Heart left ventricle (tissue), 16 donors: ENCODE measurements around the gene GAREM1. TPM values are rescaled to one million over a fixed set of nuclear protein-coding genes. Genes with fewer than 3 reads are reported as not detected.

Experiments
- ATAC-seq, 4 donors: fragments of 200-7000 bp; cut with Tn5 transposase; one replicate each; pipeline ENCODE4 v1.9.1; 2020 to 2022; ENCODE audit warnings: moderate library complexity in 4 of 4, mild to moderate bottlenecking in 3 of 4, moderate number of reproducible peaks in 1 of 4
- DNase-seq, 5 donors: peaks; one replicate each; pipeline ENCODE4 v3.0.0-alpha.2; 2020
- H3K27ac ChIP-seq, 12 donors: fragments of 200-600 bp; sonication (generic) in 4 of 12; one replicate each; pipeline versions ENCODE4 v1.5.0 to v1.8.0; 2016 to 2022; ENCODE audit warnings: mild to moderate bottlenecking in 2 of 12
- H3K27me3 ChIP-seq, 9 donors: fragments of 200-600 bp; sonication (generic) in 2 of 9; one replicate each; pipeline versions ENCODE4 v1.5.1 to v1.8.0; 2016 to 2022; ENCODE audit warnings: mild to moderate bottlenecking in 3 of 9
- H3K36me3 ChIP-seq, 9 donors: fragments of 200-600 bp; sonication (generic) in 2 of 9; one replicate each; pipeline versions ENCODE4 v1.5.0 to v1.8.0; 2018 to 2022; ENCODE audit warnings: mild to moderate bottlenecking in 2 of 9
- H3K4me1 ChIP-seq, 12 donors: fragments of 200-600 bp; sonication (generic) in 4 of 12; one replicate each; pipeline versions ENCODE4 v1.5.0 to v1.8.0; 2016 to 2022; ENCODE audit warnings: mild to moderate bottlenecking in 3 of 12
- H3K4me3 ChIP-seq, 12 donors: fragments of 200-600 bp; sonication (generic) in 4 of 12; one replicate each; pipeline versions ENCODE4 v1.5.0 to v1.8.0; 2017 to 2022; ENCODE audit warnings: mild to moderate bottlenecking in 9 of 12, moderate library complexity in 4 of 12
- H3K9me3 ChIP-seq, 12 donors: fragments of 200-600 bp; sonication (generic) in 4 of 12; one replicate each; pipeline versions ENCODE4 v1.5.0 to v1.8.0; 2016 to 2022; ENCODE audit warnings: mild to moderate bottlenecking in 1 of 12
- POLR2A ChIP-seq, 2 donors: fragments of 450-650 bp; IDR thresholded peaks; one replicate each; pipeline ENCODE4 v1.6.1; 2017; ENCODE audit warnings: antibody characterized with exemption in 2 of 2, mild to moderate bottlenecking in 2 of 2, moderate library complexity in 2 of 2
- whole genome bisulfite sequencing, 4 donors: extraction: QIAGEN DNeasy Blood & Tissue Kit in 2 of 4; methylation state at CpG; one replicate each; pipeline versions ENCODE4 v1.1.5 to v1.1.7; 2013 to 2018; 5-methylcytosine and 5-hydroxymethylcytosine counted together
- intact Hi-C, 10 donors: fragments of 100-400 bp; cut with DNase I; formaldehyde crosslinking; loops; one replicate each; pipeline versions ENCODE4 v1.11.1 to v1.14.2; 2022
- polyA plus RNA-seq, 2 donors: library from polyadenylated mRNA; stranded (reverse); fragments of 200-250 nt; gene quantifications; one replicate each; pipeline ENCODE4 v1.2.3, GENCODE V29; 2013
- total RNA-seq, 9 donors: library from RNA; depleted of rRNA in 2 of 9; stranded (reverse); fragments of >200 nt in 2 of 9; fragmentation: NEBNext Ultra II Directional in 3 of 9; extraction: Animal tissue kit (Norgen Biotek cat#: 25700) in 3 of 9; gene quantifications; one replicate each; pipeline versions ENCODE4 v1.1.0 to v1.2.4, GENCODE V29; 2016 to 2023
- TF ChIP-seq, protein P1 (sequence below), 12 donors: fragments of 200-600 bp; sonication (generic) in 4 of 12; IDR thresholded peaks; one replicate each; pipeline versions ENCODE4 v1.5.0 to v1.8.0; 2018 to 2022; ENCODE audit warnings: antibody characterized with exemption in 12 of 12, mild to moderate bottlenecking in 5 of 12
- donor health status: ischemic (EF 13 %, LVEDD 7.1; RV severe dilation, severe dysfunction).
- donor health status: healthy with polysubstance abuse.
- donor health status: DM: no; HTN: yes; CAD: no.
- donor health status: DM: no; HTN: no; CAD: no.
- donor health status: ischemic (EF 25% LVEDD 6.9; RV normal size, moderate dysfunction).
- donor health status: ischemic (EF 25% LVEDD 5.7; RV mildly dilated, moderate dysfunction).
- donor health status: healthy.
- donor health status: DM: yes; HTN: yes; CAD: no.
- donor health status: ischemic (EF 35%, LVEDD 5.7; RV mildly dilated, moderate dysfunction).
- donor health status: nonischemic (EF 11% LVEDD 7.7; RV severe dilation, severe dysfunction).
- donor health status: DM: yes; HTN: yes; CAD: no.
- donor health status: PGD.
- donor health status: ischemic (EF 29% LVEDD 5.4; RV normal size, mild dysfunction).
- donor health status: nonischemic (EF 23%, LVEDD 6.1; RV moderate dilation, normal function).

Gene GAREM1
- total and polyA plus RNA-seq, 11 donors: 1.8 to 28.8 (median 13.0) TPM

DNA sequence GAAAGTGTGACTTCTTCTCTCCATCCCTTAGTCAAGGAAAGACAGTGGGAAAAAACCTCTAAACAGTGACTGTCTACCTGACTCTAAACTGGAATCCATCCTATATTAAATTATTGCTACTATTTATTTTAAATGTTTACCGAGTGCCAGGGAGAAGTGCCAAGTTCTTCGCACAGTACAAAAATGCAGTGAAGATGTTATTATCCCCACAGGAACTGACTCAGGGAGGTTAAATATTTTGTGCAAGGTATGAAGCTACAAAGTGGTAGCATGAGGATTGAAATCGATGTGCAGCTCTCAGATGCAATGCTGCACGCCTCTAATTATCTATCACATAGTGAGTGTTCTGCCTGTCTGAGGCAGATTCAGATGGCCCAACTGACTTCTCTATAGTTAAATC lies 189.8 kb downstream of the GAREM1 start:
- peaks cover 0 to 29% (median 7%) of the 10 kb centered on the region in 12 donors for H3K4me1 ChIP-seq
- 88 to 91% (median 89%) methylated on average over 4 of the region's 4 CpGs for WGBS, 4 donors
- no peak overlapping the region for H3K27ac ChIP-seq
- intact Hi-C loops: loop anchor here in 1 of 10 donors (10.0 kb wide), 1 partner anchor 64 kb away; no protein-coding TSS in a partner anchor
- no peaks in the 10 kb centered on the region for H3K36me3 ChIP-seq
- TF ChIP-seq, protein P1, sequence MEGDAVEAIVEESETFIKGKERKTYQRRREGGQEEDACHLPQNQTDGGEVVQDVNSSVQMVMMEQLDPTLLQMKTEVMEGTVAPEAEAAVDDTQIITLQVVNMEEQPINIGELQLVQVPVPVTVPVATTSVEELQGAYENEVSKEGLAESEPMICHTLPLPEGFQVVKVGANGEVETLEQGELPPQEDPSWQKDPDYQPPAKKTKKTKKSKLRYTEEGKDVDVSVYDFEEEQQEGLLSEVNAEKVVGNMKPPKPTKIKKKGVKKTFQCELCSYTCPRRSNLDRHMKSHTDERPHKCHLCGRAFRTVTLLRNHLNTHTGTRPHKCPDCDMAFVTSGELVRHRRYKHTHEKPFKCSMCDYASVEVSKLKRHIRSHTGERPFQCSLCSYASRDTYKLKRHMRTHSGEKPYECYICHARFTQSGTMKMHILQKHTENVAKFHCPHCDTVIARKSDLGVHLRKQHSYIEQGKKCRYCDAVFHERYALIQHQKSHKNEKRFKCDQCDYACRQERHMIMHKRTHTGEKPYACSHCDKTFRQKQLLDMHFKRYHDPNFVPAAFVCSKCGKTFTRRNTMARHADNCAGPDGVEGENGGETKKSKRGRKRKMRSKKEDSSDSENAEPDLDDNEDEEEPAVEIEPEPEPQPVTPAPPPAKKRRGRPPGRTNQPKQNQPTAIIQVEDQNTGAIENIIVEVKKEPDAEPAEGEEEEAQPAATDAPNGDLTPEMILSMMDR (IDR thresholded peaks at IDR 0.05): no peak
- TF ChIP-seq POLR2A (IDR thresholded peaks at IDR 0.05): no peak
- no peaks in the 10 kb centered on the region for H3K9me3 ChIP-seq
- ATAC-seq: no peak
- no peak overlapping the region for H3K4me3 ChIP-seq
- no peak for DNase-seq
- no peaks in the 10 kb centered on the region for H3K27me3 ChIP-seq

DNA sequence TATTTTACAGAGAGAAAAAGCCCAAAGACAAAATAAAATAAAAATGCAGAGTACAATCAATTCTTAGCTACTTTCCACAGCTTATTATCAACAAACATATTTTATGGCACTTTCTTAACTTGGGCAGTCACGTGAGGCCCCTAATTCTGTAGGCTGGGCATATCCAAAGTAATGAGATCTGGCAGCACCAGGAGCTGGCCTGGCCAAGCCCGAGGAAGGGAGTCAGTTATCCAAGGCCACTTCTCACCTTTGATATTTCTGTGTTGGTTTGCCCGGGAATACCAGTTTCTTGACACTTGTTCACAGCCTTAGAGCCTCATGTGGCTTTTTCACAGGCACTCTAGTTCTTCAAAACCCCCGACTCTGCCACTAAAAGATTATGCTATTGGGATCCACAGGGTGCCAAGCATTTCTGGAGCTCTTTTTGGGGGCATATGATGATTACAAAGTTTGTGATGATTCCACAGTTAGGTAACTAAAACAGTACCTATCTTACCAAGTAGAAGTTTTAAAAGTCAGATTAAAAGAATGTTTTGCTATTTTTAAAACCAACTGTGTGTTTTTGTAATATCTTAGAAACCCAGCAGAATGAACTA lies 190.4 kb downstream of the GAREM1 start:
- Histone ChIP-seq H3K36me3 (no peaks in the 10 kb centered on the region), H3K4me3 (no peak overlapping the region), H3K9me3 (no peaks in the 10 kb centered on the region), H3K27ac (no peak overlapping the region), H3K4me1 (peaks cover 0 to 29% (median 7%) of the 10 kb centered on the region in 12 donors), H3K27me3 (no peaks in the 10 kb centered on the region)
- intact Hi-C loops: loop anchor here in 1 of 10 donors (10.0 kb wide), 1 partner anchor 65 kb away; no protein-coding TSS in a partner anchor
- TF ChIP-seq POLR2A (IDR thresholded peaks at IDR 0.05): no peak
- TF ChIP-seq, protein P1 (IDR thresholded peaks at IDR 0.05): no peak
- DNase-seq (no peak), ATAC-seq (no peak)
- 40 to 51% (median 49%) methylated on average over 4 of the region's 4 CpGs for WGBS, 4 donors

DNA sequence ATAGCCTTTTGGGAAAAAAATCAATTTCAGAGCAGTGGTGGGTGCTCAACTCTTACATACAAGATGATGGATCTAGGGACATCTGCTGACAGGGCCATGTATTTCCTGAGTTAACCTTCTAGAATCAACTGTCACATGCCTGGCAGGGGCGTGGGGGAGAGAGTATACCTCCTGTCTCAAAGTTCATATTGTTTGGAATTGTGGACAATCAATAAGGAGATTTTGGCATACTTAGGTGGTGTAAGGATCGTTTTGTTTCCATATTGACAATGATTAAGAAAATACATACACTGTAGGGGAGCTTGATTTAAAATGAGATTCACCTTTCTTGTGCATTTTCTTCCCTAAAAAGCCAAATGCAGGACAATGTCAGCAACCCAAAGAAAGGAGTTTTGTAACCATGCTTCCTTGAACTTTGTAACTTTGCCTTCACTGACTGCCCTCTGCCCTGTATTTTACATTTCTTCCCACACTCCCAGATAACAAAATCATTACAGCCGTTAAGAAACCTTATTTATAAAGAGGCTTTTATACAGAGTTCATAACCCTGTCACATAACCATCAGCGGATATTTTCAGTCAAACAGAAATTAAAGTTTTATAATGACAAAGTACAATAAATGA lies 192.4 kb downstream of the GAREM1 start:
- WGBS, 4 donors: 69 to 76% (median 72%) methylated on average over 4 of the region's 4 CpGs
- Histone ChIP-seq H3K4me3 (no peak overlapping the region), H3K27me3 (no peaks in the 10 kb centered on the region), H3K36me3 (no peaks in the 10 kb centered on the region), H3K9me3 (no peaks in the 10 kb centered on the region), H3K4me1 (peaks cover 0 to 23% (median 7%) of the 10 kb centered on the region in 12 donors), H3K27ac (peak overlapping the region in 1 of 12 donors; percentile 0)
- TF ChIP-seq, protein P1 (IDR thresholded peaks at IDR 0.05): no peak
- TF ChIP-seq POLR2A (IDR thresholded peaks at IDR 0.05): no peak
- intact Hi-C loops: loop anchor here in 3 of 10 donors (10.0 kb wide), 2 partner anchors 87 to 123 kb away; no protein-coding TSS in a partner anchor
- DNase-seq: no peak
- ATAC-seq: no peak

DNA sequence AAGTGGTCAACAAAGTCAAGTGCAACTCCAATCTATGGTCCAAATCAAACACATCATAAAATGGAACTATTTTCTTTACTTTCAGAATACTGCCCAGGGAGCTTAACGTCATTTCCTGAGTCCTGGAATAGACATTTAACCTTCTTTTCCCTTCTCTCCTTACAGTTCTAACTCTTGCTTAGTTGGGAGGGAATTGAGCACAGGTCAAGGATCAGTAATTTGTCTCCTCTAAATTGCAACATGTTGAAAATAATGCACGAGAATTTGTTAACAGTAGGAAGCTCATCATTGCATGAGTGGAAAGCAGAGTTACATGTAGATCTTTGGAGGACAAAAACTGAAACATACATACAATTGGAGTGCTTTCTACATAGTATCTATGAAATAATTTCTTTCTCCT lies 193.1 kb downstream of the GAREM1 start:
- Histone ChIP-seq H3K27ac (peak overlapping the region in 2 of 12 donors; percentile 0 to 13), H3K9me3 (no peaks in the 10 kb centered on the region), H3K4me3 (no peak overlapping the region), H3K27me3 (no peaks in the 10 kb centered on the region), H3K36me3 (no peaks in the 10 kb centered on the region), H3K4me1 (peaks cover 0 to 16% (median 5%) of the 10 kb centered on the region in 12 donors)
- TF ChIP-seq, protein P1 (IDR thresholded peaks at IDR 0.05): no peak
- TF ChIP-seq POLR2A (IDR thresholded peaks at IDR 0.05): no peak
- ATAC-seq: no peak
- intact Hi-C loops: loop anchor here in 3 of 10 donors (10.0 kb wide), 2 partner anchors 87 to 123 kb away; no protein-coding TSS in a partner anchor
- 39 to 60% (median 51%) methylated on average over 2 of the region's 2 CpGs for WGBS, 4 donors
- no peak for DNase-seq
